HEK293 (cell line): ENCODE data around the gene PRXL2B.

ENCODE experiments used
- CTCF ChIP-seq: fragments of 450-650 bp; formaldehyde crosslinking; IDR thresholded peaks from 2 replicates; pipeline ENCODE4 v1.5.1; 2016; ENCODE audit warnings: missing biosample characterization, missing genetic modification characterization
- EGR2 ChIP-seq: fragments of 450-650 bp; formaldehyde crosslinking; IDR thresholded peaks from 2 replicates; pipeline ENCODE4 v1.5.1; 2016; ENCODE audit warnings: low read depth, missing biosample characterization, missing genetic modification characterization
- HOXA7 ChIP-seq: sonication (generic); formaldehyde crosslinking; IDR thresholded peaks from 2 replicates; pipeline ENCODE4 v1.8.1; 2022; ENCODE audit warnings: missing genetic modification reagents, borderline replicate concordance
- KLF16 ChIP-seq: fragments of 450-650 bp; formaldehyde crosslinking; IDR thresholded peaks from 2 replicates; pipeline ENCODE4 v1.5.1; 2017; ENCODE audit warnings: missing biosample characterization, missing genetic modification characterization
- PRDM1 ChIP-seq: fragments of 450-650 bp; formaldehyde crosslinking; IDR thresholded peaks from 2 replicates; pipeline ENCODE4; 2016; ENCODE audit warnings: missing biosample characterization, missing genetic modification characterization
- REST ChIP-seq: fragments of 450-650 bp; formaldehyde crosslinking; IDR thresholded peaks from 2 replicates; pipeline ENCODE4 v1.5.1; 2016; ENCODE audit warnings: missing biosample characterization, missing genetic modification characterization
- TSHZ1 ChIP-seq: fragments of 450-650 bp; formaldehyde crosslinking; IDR thresholded peaks from 2 replicates; pipeline ENCODE4 v1.5.1; 2016; ENCODE audit warnings: missing biosample characterization, missing genetic modification characterization, borderline replicate concordance
- ZBTB7A ChIP-seq: fragments of 450-650 bp; formaldehyde crosslinking; IDR thresholded peaks from 2 replicates; pipeline ENCODE4 v1.5.1; 2016; ENCODE audit warnings: low read depth, missing biosample characterization, missing genetic modification characterization
- ZFHX2 ChIP-seq: fragments of 450-650 bp; formaldehyde crosslinking; conservative IDR thresholded peaks from 2 replicates; pipeline ENCODE4 v1.5.1; 2016; ENCODE audit warnings: missing biosample characterization, missing genetic modification characterization
- ZNF138 ChIP-seq: fragments of 450-650 bp; formaldehyde crosslinking; IDR thresholded peaks from 2 replicates; pipeline ENCODE4 v1.5.1; 2016; ENCODE audit warnings: missing biosample characterization, missing genetic modification characterization, borderline replicate concordance
- ZNF175 ChIP-seq: fragments of 450-650 bp; formaldehyde crosslinking; IDR thresholded peaks from 2 replicates; pipeline ENCODE4 v1.5.1; 2016; ENCODE audit warnings: missing biosample characterization, missing genetic modification characterization
- ZNF398 ChIP-seq: fragments of 450-650 bp; formaldehyde crosslinking; IDR thresholded peaks from 2 replicates; pipeline ENCODE4 v1.5.1; 2017; ENCODE audit warnings: missing biosample characterization, missing genetic modification characterization
- ZNF416 ChIP-seq: fragments of 450-650 bp; formaldehyde crosslinking; IDR thresholded peaks from 2 replicates; pipeline ENCODE4 v1.5.1; 2016; ENCODE audit warnings: missing biosample characterization, missing genetic modification characterization

GRCh38 chr1:2556277-2556677, 30.3 kb upstream of the PRXL2B start, which contains the start of gene TNFRSF14:
- TF ChIP-seq ZFHX2 (no peak), REST (tag by site-specific recombination) (peak; percentile 83), CTCF (tag by site-specific recombination) (no peak), TSHZ1 (tag by site-specific recombination) (no peak), ZNF398 (tag by site-specific recombination) (no peak), PRDM1 (no peak), ZNF416 (tag by site-specific recombination) (no peak), HOXA7 (CRISPR knock-in tag) (no peak), ZBTB7A (tag by site-specific recombination) (no peak), KLF16 (tag by site-specific recombination) (no peak), ZNF175 (tag by site-specific recombination) (no peak), ZNF138 (no peak), EGR2 (no peak)
